Head of caudate nucleus (tissue), 42 donors: ENCODE measurements around the gene CSNK1G1.
A peak's percentile ranks its signal among the peaks of the same experiment; 100 is the strongest.
"Not testable (repeated sequence)": the region's sequence is repeated elsewhere in the genome, so short reads cannot be mapped to it uniquely, and the experiment has no call there.

Experiments
- DNase-seq, 42 donors: peaks; one replicate each; pipeline versions ENCODE4 v3.0.0 to v3.0.0-alpha.2; 2020 to 2021; ENCODE audit warnings: mixed read lengths in 7 of 42
- intact Hi-C: fragments of 100-400 bp; cut with DNase I; formaldehyde crosslinking; loops from one replicate; pipeline ENCODE4 v1.15.0; 2022

CSNK1G1 gene

DNA sequence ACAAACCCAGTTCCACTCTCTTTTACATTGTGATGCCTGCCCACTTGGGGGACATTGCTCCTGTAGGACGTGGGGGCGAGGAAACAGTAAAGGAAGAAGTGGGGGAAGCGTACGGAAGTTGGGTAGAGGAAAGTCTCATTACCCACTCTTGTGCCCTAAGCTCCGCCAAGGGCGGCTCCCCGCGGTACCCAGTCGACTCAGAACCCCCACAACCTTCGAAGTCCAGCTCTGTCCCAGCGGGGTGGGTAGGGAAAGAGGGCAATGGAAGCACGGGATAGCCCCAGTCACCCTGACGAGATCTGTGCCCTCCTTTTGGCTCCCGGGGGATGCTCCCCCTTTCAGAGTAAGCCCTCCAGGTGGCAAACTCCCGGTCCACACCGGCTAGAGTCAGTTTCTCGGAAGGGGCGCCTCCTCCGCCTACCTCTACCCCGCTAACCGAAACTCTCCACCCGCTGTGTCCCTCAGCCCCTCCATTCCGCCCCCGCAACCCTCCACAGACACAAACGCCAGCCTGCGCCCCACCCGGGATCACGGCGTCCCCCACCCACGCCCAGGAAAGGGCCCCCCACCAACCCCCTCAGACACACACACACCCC, 527 bp downstream of the CSNK1G1 start:
- DNase-seq: peak in 24 of 42 donors; percentile 4 to 53 (median 14)
- intact Hi-C loops: no loop called here

DNA sequence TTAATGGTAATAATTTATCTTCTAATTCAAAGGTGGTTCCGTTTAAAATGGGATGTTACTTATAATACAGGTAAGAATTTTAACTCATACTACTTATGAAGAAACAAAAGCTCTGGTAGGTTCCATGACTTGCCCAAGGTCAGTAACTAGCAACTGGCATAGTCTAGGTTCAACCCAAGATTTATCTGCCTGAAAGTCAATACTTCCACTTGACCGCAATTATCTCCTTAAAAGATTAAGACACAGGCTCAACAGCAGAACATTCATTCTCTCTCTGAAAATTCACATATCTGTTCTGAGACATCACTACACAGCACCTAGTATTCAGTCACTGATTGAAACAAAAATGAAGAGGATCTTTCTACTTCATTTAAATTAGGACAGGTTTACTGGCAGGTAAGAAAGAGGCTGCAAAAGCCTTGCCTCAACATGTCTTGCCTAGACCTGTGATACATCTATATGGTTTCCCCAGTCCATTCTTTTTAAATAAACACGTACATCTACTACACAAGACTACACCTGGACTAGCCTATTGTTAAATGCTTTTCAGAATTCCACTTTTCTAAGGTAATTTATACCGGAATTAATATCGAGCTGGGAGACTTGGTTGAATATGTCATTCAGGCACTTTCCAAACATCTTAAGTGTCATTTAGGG, 1.2 kb downstream of the CSNK1G1 start:
- no peak for DNase-seq
- intact Hi-C loops: no loop called here

DNA sequence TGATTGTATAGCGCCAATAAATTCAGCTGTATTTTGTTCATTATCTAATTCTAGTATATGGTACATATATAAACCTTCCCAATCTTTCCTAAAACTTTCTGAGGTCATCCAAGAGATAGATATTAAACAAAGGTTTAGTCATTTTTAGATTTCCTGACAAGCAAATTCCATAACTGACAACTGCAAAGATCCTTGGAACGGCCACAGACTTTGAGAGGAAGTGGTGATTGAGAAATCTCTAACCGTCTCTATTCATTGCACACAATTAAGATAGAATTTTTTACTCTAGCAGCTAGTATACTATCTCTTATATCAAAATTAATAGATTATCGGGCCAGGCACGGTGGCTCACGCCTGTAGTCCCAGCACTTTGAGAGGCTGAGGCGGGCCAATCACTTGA, 4.7 kb downstream of the CSNK1G1 start:
- intact Hi-C loops: no loop called here
- no peak for DNase-seq

DNA sequence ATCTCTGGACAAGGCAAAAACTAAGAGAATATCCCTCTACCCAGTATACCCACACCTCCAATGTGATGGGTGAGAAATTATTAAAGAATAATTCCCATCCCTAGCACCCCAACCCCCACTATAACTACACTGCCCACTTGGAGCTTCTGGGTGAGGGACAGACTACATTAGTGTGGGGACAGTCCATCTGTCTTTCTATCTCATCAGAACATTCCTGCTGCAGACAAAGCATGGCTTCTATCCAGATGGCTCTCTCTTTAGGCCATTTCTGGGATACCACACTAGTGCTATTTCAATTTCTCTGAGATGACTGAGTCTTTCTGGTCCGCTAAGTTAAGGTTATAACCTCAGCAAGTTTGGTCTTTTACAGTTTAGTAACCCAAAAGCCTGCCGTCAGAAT, 6.6 kb downstream of the CSNK1G1 start:
- intact Hi-C loops: no loop called here
- DNase-seq: no peak

DNA sequence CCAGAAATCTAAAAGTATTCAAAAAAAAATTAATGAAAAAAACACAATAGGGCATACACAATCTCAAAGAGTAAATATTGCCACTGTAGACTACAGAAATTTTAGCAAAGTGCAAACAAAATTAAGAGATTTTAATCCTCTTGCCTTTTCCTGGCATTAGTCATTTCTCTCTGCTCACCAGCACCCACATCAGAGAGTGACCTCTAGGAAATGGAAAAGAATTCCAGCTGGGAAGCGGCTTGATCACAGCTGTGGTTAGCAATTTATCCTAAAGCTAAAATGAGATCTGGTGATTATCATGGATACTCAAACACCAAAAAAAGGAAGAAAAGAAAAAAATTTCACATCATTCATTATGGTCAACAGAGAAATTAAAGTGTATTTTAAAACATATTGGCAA, 7.5 kb downstream of the CSNK1G1 start:
- no peak for DNase-seq
- intact Hi-C loops: no loop called here

DNA sequence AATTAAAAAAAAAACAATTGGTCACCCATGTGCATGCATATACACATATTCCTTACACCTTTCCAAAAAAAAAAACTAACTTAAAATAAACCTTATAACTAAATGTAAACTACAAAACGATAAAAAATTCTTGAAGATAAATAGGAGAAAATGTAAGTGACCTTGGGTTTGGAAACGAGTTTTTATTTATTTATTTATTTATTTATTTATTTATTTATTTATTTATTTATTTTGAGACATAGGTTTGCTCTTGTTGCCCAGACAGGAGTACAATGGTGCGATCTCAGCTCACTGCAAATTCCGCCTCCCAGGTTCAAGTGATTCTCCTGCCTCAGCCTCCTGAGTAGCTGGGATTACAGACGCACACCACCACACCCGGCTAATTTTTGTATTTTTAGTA, 9.7 kb downstream of the CSNK1G1 start:
- intact Hi-C loops, DNase-seq: not testable (repeated sequence)

DNA sequence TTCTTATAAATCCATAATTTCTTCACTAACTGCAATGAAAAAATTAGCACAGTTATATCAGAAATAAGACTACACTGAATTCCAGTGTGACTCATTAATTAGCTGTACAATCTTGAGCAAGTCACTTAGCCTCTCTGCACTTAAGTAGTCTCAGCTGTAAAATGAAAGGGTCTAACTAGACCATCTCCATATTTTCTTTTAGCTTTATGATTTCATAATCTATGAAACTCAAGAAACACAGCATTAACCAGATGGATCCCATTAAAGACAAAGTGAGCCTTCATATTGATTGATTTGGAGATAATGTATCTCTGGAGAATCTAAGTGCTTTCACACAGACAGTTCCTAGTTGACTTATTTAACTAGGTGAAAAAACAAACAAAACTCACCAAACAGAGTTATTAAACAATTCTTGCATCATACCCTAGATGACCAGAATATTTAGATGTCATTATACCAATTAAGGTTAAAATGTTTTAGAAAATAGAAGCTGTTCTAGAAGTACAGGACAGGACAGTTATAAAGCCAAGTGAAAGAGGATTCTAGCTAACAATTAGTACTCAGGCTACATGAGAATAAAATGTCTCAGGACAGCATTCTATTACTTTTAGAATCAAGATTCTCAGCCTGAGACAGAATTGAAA, 11.2 kb downstream of the CSNK1G1 start:
- DNase-seq: no peak
- intact Hi-C loops: no loop called here

DNA sequence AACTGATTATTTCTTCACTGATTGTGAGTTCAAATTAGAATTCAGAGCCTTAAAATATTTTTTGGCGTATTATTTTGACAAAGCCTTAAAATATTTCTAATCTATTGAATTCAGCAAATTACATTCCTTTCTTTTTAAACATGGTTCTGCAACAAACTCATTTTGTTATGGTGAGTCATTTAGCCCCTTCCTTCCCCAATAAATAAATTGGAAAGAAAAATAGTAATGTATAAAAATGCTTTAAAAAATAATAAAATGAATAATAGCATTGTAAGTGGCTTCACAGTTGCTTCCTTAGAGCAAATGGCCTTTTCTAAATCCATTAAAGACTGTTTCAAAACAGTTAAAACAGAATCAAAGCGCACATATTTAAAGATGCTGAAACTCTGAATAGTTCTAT, 12.1 kb downstream of the CSNK1G1 start:
- DNase-seq: no peak
- intact Hi-C loops: no loop called here

DNA sequence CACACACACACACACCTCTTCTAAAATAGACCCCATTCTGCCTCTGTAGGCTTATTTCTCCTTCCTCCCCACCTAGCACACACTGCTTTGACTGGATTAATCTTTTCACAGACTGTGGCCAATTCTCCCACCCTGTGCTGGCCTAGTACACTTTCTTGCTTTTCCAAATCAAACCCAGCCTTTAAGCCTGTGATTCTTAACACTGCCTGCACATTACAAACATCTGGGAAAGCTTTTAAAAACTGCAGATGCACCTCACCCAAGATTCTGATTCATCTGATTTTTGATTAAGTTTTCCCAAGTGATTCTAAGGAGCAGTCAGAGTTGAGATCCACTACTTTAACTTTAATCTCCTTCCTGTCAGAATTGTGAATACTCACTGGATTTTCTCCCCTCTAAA, 12.8 kb downstream of the CSNK1G1 start:
- DNase-seq: no peak
- intact Hi-C loops: no loop called here

DNA sequence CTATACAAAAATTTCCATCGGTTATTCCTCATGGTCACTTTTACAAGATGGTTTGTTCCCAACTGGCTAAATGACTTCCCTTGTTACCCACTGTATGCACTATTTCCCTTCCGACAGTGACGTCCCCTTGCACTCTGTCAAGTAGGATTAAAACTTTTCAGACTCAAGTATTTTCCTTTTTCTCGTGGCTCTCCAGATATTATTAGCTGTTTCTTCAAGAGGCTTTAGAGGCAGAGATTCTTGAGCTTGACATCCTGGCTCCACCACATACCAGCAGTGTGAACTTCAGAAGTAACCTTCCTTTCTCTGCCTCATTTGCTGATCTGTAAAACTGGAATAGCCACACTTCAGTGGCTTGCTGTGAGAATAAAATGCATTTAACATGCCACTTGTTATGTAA, 14.0 kb downstream of the CSNK1G1 start:
- no peak for DNase-seq
- intact Hi-C loops: no loop called here

DNA sequence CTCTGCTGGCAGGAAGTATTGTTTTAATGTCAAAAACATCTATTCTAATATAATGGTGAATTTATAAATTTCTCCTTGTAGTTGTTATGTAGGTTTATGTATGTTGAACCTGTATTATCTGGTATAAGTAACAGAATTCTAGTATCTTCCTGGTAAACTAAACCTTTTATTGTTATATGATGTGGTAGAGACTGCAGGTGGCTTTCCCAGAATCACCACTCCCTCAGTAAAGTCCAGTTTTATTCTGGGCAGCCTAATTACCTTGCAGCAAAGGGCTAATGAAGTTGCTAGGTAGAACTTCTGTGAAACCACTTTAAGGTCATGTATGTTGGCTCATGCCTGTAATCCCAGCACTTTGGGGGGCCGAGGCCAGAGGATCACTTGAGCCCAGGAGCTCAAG, 15.6 kb downstream of the CSNK1G1 start:
- intact Hi-C loops: no loop called here
- no peak for DNase-seq

DNA sequence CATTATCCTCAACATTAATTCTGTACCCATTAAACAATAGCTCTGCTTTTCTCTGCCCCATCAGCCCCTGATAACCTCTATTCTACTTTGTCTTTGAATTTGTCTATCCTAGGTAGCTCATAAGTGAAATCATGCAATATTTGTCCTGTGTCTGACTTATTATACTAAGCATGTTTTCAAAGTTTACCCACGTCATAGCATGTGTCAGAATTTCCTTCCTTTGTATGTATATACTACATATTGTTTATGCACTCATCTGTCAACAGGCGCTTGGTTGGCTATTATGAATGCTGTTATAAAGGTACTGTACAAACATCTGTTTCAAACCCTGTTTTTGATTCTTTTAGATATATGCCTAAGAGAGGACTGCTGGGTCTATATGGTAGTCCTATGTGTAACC, 18.2 kb downstream of the CSNK1G1 start:
- no peak for DNase-seq
- intact Hi-C loops: no loop called here

DNA sequence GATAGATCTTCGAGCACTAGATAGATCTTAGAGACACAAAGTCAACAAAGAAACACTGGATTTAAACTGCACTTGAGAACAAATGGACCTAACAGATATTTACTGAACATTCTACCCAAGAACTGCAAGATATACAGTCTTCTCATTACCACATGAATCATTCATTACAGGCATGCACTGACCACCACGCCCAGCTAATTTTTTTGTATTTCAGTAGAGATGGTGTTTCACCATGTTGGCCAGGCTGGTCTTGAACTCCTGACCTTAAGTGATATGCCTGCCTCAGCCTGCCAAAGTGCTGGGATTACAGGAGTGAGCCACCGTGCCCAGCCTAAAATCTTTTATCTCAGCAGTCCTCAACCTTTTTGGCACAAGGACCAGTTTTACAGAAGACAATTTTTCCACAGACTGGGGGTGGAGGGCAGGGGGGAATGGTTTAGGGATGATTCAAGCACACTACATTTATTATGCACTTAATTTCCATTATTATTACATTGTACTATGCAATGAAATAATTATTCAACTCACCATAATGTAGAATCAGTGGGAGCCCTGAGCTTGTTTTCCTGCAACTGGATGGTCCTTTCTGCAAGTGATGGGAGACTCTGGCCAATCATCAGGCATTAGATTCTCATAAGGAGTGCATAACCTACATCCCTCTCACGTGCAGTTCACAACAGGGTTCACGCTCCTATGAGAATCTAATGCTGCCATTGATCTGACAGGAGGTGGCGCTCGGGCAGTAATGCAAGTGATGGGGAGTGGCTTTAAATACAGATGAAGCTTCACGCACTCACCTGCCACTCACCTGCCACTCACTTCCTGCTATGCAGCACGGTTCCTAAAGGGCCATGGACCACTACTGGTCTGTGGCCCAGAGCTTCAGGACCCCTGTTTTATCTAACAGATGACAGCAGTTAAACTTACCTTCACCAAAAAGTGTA, 21.7 kb downstream of the CSNK1G1 start:
- no peak for DNase-seq
- intact Hi-C loops: no loop called here

DNA sequence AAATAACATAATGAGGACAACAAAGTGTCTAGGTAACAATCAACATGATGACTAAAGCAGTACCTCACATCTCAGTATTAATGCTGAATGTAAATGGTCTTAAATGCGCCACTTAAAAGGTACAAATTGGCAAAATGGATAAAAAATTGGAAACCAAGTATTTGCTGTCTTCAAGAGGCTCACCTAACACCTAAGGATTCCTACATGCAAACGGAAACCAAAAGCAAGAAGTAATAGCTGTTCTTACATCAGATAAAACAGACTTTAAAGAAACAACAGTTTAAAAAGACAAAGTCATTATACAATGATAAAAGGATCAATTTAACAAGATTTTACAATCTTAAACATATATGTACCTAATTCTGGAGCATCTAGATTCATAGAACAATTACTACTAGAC, 22.5 kb downstream of the CSNK1G1 start:
- intact Hi-C loops: no loop called here

DNA sequence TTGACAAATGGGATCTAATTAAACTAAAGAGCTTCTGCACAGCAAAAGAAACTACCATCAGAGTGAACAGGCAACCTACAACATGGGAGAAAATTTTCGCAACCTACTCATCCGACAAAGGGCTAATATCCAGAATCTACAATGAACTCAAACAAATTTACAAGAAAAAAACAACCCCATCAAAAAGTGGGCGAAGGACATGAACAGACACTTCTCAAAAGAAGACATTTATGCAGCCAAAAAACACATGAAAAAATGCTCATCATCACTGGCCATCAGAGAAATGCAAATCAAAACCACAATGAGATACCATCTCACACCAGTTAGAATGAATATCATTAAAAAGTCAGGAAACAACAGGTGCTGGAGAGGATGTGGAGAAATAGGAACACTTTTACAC, 24.3 kb downstream of the CSNK1G1 start:
- intact Hi-C loops, DNase-seq: not testable (repeated sequence)

More for the DNA sequence above, 22.5 kb downstream of the CSNK1G1 start:
- no peak for DNase-seq

DNA sequence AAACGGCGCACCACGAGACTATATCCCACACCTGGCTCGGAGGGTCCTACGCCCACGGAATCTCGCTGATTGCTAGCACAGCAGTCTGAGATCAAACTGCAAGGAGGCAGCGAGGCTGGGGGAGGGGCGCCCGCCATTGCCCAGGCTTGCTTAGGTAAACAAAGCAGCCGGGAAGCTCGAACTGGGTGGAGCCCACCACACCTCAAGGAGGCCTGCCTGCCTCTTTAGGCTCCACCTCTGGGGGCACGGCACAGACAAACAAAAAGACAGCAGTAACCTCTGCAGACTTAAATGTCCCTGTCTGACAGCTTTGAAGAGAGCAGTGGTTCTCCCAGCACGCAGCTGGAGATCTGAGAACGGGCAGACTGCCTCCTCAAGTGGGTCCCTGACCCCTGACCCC, 29.0 kb downstream of the CSNK1G1 start:
- intact Hi-C loops, DNase-seq: not testable (repeated sequence)

DNA sequence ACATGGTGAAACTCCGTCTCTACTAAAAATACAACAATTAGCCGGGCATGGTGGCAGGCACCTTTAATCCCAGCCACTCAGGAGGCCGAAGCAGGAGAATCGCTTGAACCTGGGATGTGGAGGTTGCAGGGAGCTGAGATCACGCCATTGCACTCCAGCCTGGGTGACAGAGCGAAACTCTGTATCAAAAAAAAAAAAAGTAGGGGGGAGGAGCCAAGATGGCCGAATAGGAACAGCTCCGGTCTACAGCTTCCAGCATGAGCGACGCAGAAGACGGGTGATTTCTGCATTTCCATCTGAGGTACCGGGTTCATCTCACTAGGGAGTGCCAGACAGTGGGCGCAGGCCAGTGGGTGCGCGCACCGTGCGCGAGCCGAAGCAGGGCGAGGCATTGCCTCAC, 29.5 kb downstream of the CSNK1G1 start:
- intact Hi-C loops: not testable (repeated sequence)
- peak in 1 of 42 donors; percentile 21 for DNase-seq

DNA sequence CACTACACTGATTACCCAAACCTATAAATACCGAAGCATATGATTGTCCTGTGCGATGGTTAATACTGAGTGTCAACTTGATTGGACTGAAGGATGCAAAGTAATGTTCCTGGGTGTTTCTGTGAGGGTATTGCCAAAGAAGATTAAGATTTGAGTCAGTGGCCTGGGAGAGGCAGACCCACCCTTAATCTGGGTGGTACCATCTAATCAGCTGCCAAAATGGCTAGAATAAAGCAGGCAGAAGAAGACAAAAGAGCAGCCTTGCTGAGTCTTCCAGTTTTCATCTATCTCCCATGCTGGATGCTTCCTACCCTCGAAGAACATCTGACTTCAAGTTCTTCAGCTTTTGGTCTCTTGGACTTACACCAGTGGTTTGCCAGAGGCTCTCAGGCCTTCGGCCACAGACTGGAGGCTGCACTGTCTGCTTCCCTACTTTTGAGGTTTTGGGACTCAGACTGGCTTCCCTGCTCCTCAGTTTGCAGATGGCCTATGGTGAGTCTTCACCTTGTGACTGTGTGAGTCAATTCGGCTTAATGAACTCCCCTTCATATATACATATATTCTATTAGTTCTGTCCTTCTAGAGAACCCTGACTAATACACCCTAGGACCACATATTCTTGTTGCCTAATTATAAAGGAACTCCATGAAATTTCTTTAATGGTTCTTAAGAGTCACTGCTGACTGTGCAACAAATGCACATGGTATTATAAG, 31.7 kb downstream of the CSNK1G1 start:
- intact Hi-C loops: no loop called here
- no peak for DNase-seq

DNA sequence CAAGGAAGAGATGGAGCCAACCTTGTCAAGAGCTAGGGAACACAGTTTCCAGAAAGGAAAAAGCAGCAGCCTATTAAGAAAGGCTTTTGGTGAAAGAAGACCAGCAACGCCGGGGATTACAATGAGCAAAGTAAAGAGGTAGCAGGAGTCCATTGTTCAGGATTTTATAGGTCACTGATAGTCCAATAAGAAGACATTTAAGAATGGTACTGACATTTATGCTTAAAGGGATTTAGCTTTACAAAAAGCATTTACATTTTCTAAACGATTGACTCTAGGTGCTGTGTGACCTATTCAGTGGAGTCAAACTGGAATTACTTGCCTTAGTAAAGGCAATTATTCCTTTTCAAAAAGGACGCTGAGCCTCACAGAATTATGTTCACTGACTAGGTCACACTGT, 40.8 kb downstream of the CSNK1G1 start:
- intact Hi-C loops: no loop called here
- no peak for DNase-seq
